GM12875 (cell line): ENCODE results near the gene PIP.

ENCODE experiments used
- H3K4me3 ChIP-seq: one replicate; pipeline ENCODE4 v1.5.1; 2011; ENCODE audit warnings: low read depth, low read length, control low read depth
- CTCF ChIP-seq: IDR thresholded peaks from 2 replicates; pipeline ENCODE4 v1.5.1; 2011; ENCODE audit warnings: low read depth, mild to moderate bottlenecking, control low read depth, inconsistent platforms, low read length, moderate library complexity, borderline replicate concordance; ENCODE audit not compliant: insufficient read depth

PIP gene

GRCh38 chr7:143181349-143181748 lies 49.5 kb downstream of the PIP start:
- no peak for TF ChIP-seq CTCF
- H3K4me3 ChIP-seq = no peak overlapping the region

GRCh38 chr7:143183024-143183423 lies 51.1 kb downstream of the PIP start, which contains the start of gene TAS2R39:
Gene TAS2R39 (plus strand): TSS chr7:143183419. CDS start chr7:143183419, 0 bp downstream.
- no peak for TF ChIP-seq CTCF
- H3K4me3 ChIP-seq = no peak within 1 kb of the TSS

- H3K4me3 ChIP-seq = no peak overlapping the region
- no peak for TF ChIP-seq CTCF
Observed at GRCh38 chr7:143185551-143185950, 53.7 kb downstream of the PIP start.

GRCh38 chr7:143188994-143189393 lies 57.1 kb downstream of the PIP start:
- no peak for TF ChIP-seq CTCF
- no peak overlapping the region for H3K4me3 ChIP-seq
